GM23338 (cell line): ENCODE data around the gene TPH1. TPM values are rescaled to one million over a fixed set of nuclear protein-coding genes. Genes with fewer than 3 reads are reported as not detected.

ENCODE experiments used
- ATAC-seq: fragments of 200-7000 bp; cut with Tn5 transposase; 3 replicates; pipeline ENCODE4 v1.9.1; 2020
- DNase-seq: peaks from one replicate; pipeline ENCODE4 v3.0.0-alpha.2; 2015; ENCODE audit warnings: low spot score
- H2AFZ ChIP-seq: fragments of 200-600 bp; sonication (generic); 2 replicates; pipeline ENCODE4 v1.8.0; 2016; ENCODE audit warnings: antibody characterized with exemption, mild to moderate bottlenecking, moderate library complexity
- H3F3A ChIP-seq: fragments of 200-600 bp; sonication (generic); replicated peaks from 2 replicates; pipeline ENCODE4 v1.8.0; 2017; ENCODE audit warnings: antibody characterized with exemption, mixed run types, low read depth
- H3K27ac ChIP-seq: fragments of 200-600 bp; sonication (generic); 2 replicates; pipeline ENCODE4 v1.6.1; 2016; ENCODE audit warnings: low read depth
- H3K27me3 ChIP-seq: fragments of 200-600 bp; sonication (generic); 2 replicates; pipeline ENCODE4 v1.8.0; 2016; ENCODE audit warnings: mild to moderate bottlenecking, mixed run types, moderate library complexity; ENCODE audit not compliant: insufficient read depth
- H3K36me3 ChIP-seq: fragments of 200-600 bp; sonication (generic); 2 replicates; pipeline ENCODE4 v1.8.0; 2016; ENCODE audit warnings: mild to moderate bottlenecking; ENCODE audit not compliant: insufficient read depth
- H3K4me1 ChIP-seq: fragments of 200-600 bp; sonication (generic); 2 replicates; pipeline ENCODE4 v1.8.0; 2016; ENCODE audit warnings: mild to moderate bottlenecking, moderate library complexity; ENCODE audit not compliant: insufficient read depth
- H3K4me2 ChIP-seq: fragments of 200-600 bp; sonication (generic); 2 replicates; pipeline ENCODE4 v1.7.1; 2017; ENCODE audit warnings: mixed run types
- H3K4me3 ChIP-seq: fragments of 200-600 bp; sonication (generic); 2 replicates; pipeline ENCODE4 v1.6.1; 2016; ENCODE audit warnings: mixed run types
- H3K79me2 ChIP-seq: fragments of 200-600 bp; sonication (generic); replicated peaks from 2 replicates; pipeline ENCODE4 v1.8.0; 2017; ENCODE audit warnings: mild to moderate bottlenecking; ENCODE audit not compliant: insufficient read depth
- H3K9me2 ChIP-seq: fragments of 200-600 bp; sonication (generic); 2 replicates; pipeline ENCODE4 v1.8.0; 2017; ENCODE audit not compliant: insufficient read depth
- H4K20me1 ChIP-seq: fragments of 200-600 bp; sonication (generic); replicated peaks from 2 replicates; pipeline ENCODE4 v1.8.0; 2017; ENCODE audit warnings: mild to moderate bottlenecking; ENCODE audit not compliant: insufficient read depth
- H3K27ac Mint-ChIP-seq: 2 replicates; pipeline ENCODE4 v1.8.0; 2020; ENCODE audit warnings: inconsistent platforms, mild to moderate bottlenecking, moderate library complexity, mixed read lengths
- H3K27me3 Mint-ChIP-seq: 3 replicates; pipeline ENCODE4 v1.8.0; 2022; ENCODE audit warnings: low read depth, mild to moderate bottlenecking, moderate library complexity, mixed read lengths, inconsistent platforms; ENCODE audit not compliant: insufficient read depth, poor library complexity
- H3K36me3 Mint-ChIP-seq: 3 replicates; pipeline ENCODE4 v1.8.0; 2021; ENCODE audit warnings: low read depth, mild to moderate bottlenecking, inconsistent platforms, moderate library complexity, mixed read lengths
- H3K4me1 Mint-ChIP-seq: 3 replicates; pipeline ENCODE4 v1.8.0; 2020; ENCODE audit warnings: mild to moderate bottlenecking, inconsistent platforms, mixed read lengths
- H3K4me3 Mint-ChIP-seq: 3 replicates; pipeline ENCODE4 v1.8.0; 2021; ENCODE audit warnings: moderate library complexity, mild to moderate bottlenecking, inconsistent platforms, mixed read lengths
- H3K9me3 Mint-ChIP-seq: 3 replicates; pipeline ENCODE4 v1.8.0; 2020; ENCODE audit warnings: moderate library complexity, mild to moderate bottlenecking, inconsistent platforms, mixed read lengths
- CREB1 ChIP-seq: fragments of 250-450 bp; sonication (Bioruptor Pico); IDR thresholded peaks from 2 replicates; pipeline ENCODE4 v1.5.0; 2020; ENCODE audit warnings: low read depth, mild to moderate bottlenecking, moderate library complexity
- CTCF ChIP-seq, 2 experiments: fragments of 200-600 bp in 1 of 2; sonication (generic) in 1 of 2; conservative IDR thresholded peaks; 2 replicates each; pipeline versions ENCODE4 v1.5.1 to v1.6.1; 2016 to 2017; ENCODE audit warnings: antibody characterized with exemption in 2 of 2, low read depth in 2 of 2, mild to moderate bottlenecking in 2 of 2, moderate library complexity in 1 of 2
- ETS1 ChIP-seq: IDR thresholded peaks from 2 replicates; pipeline ENCODE4 v1.6.1; 2016; ENCODE audit warnings: antibody characterized with exemption
- EZH2 ChIP-seq: fragments of 200-600 bp; sonication (generic); IDR thresholded peaks from one replicate; pipeline ENCODE4 v1.8.0; 2017; ENCODE audit warnings: antibody characterized with exemption, mild to moderate bottlenecking, low read depth; ENCODE audit not compliant: unreplicated experiment
- EZH2phosphoT487 ChIP-seq: fragments of 200-600 bp; sonication (generic); IDR thresholded peaks from one replicate; pipeline ENCODE4 v1.8.1; 2018; ENCODE audit warnings: antibody characterized with exemption; ENCODE audit not compliant: unreplicated experiment
- JUNB ChIP-seq: IDR thresholded peaks from one replicate; pipeline ENCODE4 v1.6.1; 2016; ENCODE audit warnings: antibody characterized with exemption; ENCODE audit not compliant: unreplicated experiment
- NANOG ChIP-seq: IDR thresholded peaks from 2 replicates; pipeline ENCODE4 v1.6.1; 2016; ENCODE audit warnings: antibody characterized with exemption, borderline replicate concordance
- POLR2AphosphoS5 ChIP-seq: IDR thresholded peaks from 2 replicates; pipeline ENCODE4 v1.6.1; 2016; ENCODE audit warnings: antibody characterized with exemption, low read depth
- REST ChIP-seq: IDR thresholded peaks from one replicate; pipeline ENCODE4 v1.6.1; 2018; ENCODE audit warnings: antibody characterized with exemption; ENCODE audit not compliant: unreplicated experiment
- STAT1 ChIP-seq: IDR thresholded peaks from one replicate; pipeline ENCODE4 v1.6.1; 2016; ENCODE audit warnings: antibody characterized with exemption; ENCODE audit not compliant: unreplicated experiment
- ZNF114 ChIP-seq: fragments of 250-450 bp; sonication (Bioruptor Pico); IDR thresholded peaks from 2 replicates; pipeline ENCODE4 v1.5.0; 2020; ENCODE audit warnings: mild to moderate bottlenecking, moderate library complexity
- ZNF462 ChIP-seq: fragments of 250-450 bp; sonication (Bioruptor Pico); IDR thresholded peaks from 2 replicates; pipeline ENCODE4 v1.5.0; 2020; ENCODE audit warnings: mild to moderate bottlenecking, moderate library complexity
- polyA plus RNA-seq: library from polyadenylated mRNA; unstranded; fragments of >200 nt; fragmentation: Nextera tagmentation; extraction: Ambion mirVana; gene quantifications from 2 replicates; pipeline ENCODE4 v1.2.1, GENCODE V29; 2016
- total RNA-seq: library from RNA; depleted of rRNA; stranded (reverse); fragments of >200 nt; shearing (Covaris generic); gene quantifications from 2 replicates; pipeline ENCODE4 v1.2.3, GENCODE V29; 2014

The TPH1 gene
- total and polyA plus RNA-seq, 2 experiments from 2014 or later: 0.07 to 0.13 TPM

DNA sequence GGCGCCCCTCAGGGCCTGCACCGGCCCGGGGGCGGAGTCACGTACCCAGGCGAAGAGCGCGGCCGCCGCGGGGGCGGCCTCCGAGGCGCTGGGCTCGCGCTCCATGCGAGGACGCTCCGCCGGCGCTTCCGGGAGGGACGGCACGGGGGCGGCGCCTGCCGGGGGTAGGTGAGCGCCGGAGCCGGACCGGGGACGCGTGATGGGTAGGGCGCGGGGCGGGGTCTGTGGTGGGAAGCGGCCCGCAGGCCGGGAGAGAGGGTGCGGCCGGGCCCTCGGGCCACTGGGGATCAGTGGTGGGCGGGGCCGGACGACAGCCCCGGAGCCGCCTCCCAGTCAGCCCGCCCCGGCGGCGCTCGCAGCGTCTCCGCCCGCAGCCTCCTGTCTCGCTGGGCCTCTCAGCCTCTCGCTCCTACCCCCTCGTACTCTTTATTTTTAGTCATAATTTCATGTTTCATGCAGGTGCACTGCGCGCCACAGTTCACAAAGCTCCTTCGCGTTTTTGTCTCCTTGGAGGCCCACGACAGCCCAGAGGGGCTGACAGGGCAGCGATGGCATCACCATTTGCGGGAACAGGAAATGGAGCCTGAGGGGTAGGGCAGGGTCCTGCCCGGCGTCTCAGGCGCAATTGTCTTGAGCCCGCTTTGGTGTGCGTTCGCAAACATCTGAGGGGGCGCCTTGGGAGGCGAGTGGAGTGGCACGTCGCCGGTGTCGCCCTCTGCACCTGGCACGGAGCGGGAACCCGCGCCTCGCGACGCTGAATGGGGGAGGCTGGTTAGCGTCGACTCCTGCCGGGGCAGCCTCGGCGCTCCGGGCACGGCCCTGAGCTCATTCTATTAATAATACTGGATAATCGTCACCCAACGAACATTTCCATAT is 32.9 kb downstream of the TPH1 start, which contains the start of gene SERGEF:
SERGEF (minus strand) TSS at position 142 of the 876 bp plus-strand sequence; CDS start at position 105, 37 bp downstream.
- Mint-ChIP-seq H3K4me3 (peak within 1 kb of the TSS; percentile 84), H3K27me3 (peaks cover 9% of the 10 kb centered on the region), H3K36me3 (no peaks in the 10 kb centered on the region; the same call in 2 of the 3 replicates), H3K27ac (peak within 1 kb of the TSS; percentile 77), H3K9me3 (no peaks in the 10 kb centered on the region), H3K4me1 (peaks cover 31% of the 10 kb centered on the region)
- Histone ChIP-seq H3K79me2 (peaks cover 27% of the 10 kb centered on the region), H3K27me3 (peaks cover 19% of the 10 kb centered on the region), H3K4me3 (peak within 1 kb of the TSS; percentile 99), H3K4me2 (peak within 1 kb of the TSS; percentile 93), H2AFZ (peak within 1 kb of the TSS; percentile 99), H3F3A (no peaks in the 10 kb centered on the region; the same call in 1 of the 2 replicates), H4K20me1 (no peaks in the 10 kb centered on the region; the same call in none of the 2 replicates), H3K4me1 (peaks cover 16% of the 10 kb centered on the region), H3K27ac (peak within 1 kb of the TSS; percentile 81; the same call in 1 of the 2 replicates), H3K9me2 (no peaks in the 10 kb centered on the region), H3K36me3 (no peaks in the 10 kb centered on the region)
- DNase-seq: peak; percentile 95
- ATAC-seq: peak; percentile 92
- TF ChIP-seq STAT1 (no peak), EZH2phosphoT487 (no peak), REST (no peak), JUNB (no peak), ZNF114 (CRISPR knock-in tag) (no peak), CREB1 (CRISPR knock-in tag) (no peak), CTCF (conservative IDR thresholded peaks at IDR 0.05; ENCODE audit: low read depth in 2 of 2) (no peak), ETS1 (peak; percentile 24; the same call in 1 of the 2 replicates), POLR2AphosphoS5 (peak; percentile 89), EZH2 (no peak), NANOG (no peak), ZNF462 (CRISPR knock-in tag) (no peak)
